ENCODE data around the gene PLCE1.

The PLCE1 gene

GRCh38 chr10:94018107-94018506 lies 24.4 kb downstream of the PLCE1 start:
- Histone ChIP-seq H3K27me3 (ENCODE audit: control insufficient read depth, insufficient read depth, low read length) (no peaks in the 10 kb centered on the region), H3K4me1 (ENCODE audit: control insufficient read depth, insufficient read depth, low read length) (peaks cover 9% of the 10 kb centered on the region), H3K36me3 (ENCODE audit: control insufficient read depth, insufficient read depth, low read length) (no peaks in the 10 kb centered on the region), H3K27ac (ENCODE audit: low read depth, low read length) (no peak overlapping the region), H3K9ac (ENCODE audit: low read length) (no peak overlapping the region), H3K4me3 (ENCODE audit: low read depth, low read length) (no peak overlapping the region), H3K9me3 (ENCODE audit: control insufficient read depth, insufficient read depth, low read depth, low read length) (no peaks in the 10 kb centered on the region)

GRCh38 chr10:94023906-94024305 lies 30.2 kb downstream of the PLCE1 start:
- Histone ChIP-seq H3K27me3 (ENCODE audit: control insufficient read depth, insufficient read depth, low read length) (no peaks in the 10 kb centered on the region), H3K27ac (ENCODE audit: low read depth, low read length) (no peak overlapping the region), H3K36me3 (ENCODE audit: control insufficient read depth, insufficient read depth, low read length) (no peaks in the 10 kb centered on the region), H3K4me1 (ENCODE audit: control insufficient read depth, insufficient read depth, low read length) (no peaks in the 10 kb centered on the region), H3K9me3 (ENCODE audit: control insufficient read depth, insufficient read depth, low read depth, low read length) (peaks cover 22% of the 10 kb centered on the region), H3K4me3 (ENCODE audit: low read depth, low read length) (no peak overlapping the region), H3K9ac (ENCODE audit: low read length) (no peak overlapping the region)

GRCh38 chr10:94024407-94024806 lies 30.7 kb downstream of the PLCE1 start:
- no peak overlapping the region for H3K4me3 ChIP-seq (ENCODE audit: low read depth, low read length)
- no peak overlapping the region for H3K9ac ChIP-seq (ENCODE audit: low read length)
- no peaks in the 10 kb centered on the region for H3K4me1 ChIP-seq (ENCODE audit: control insufficient read depth, insufficient read depth, low read length)
- no peaks in the 10 kb centered on the region for H3K36me3 ChIP-seq (ENCODE audit: control insufficient read depth, insufficient read depth, low read length)
- no peak overlapping the region for H3K27ac ChIP-seq (ENCODE audit: low read depth, low read length)
- no peaks in the 10 kb centered on the region for H3K27me3 ChIP-seq (ENCODE audit: control insufficient read depth, insufficient read depth, low read length)
- peaks cover 26% of the 10 kb centered on the region for H3K9me3 ChIP-seq (ENCODE audit: control insufficient read depth, insufficient read depth, low read depth, low read length)

- no peak overlapping the region for H3K4me3 ChIP-seq (ENCODE audit: low read depth, low read length)
- no peaks in the 10 kb centered on the region for H3K27me3 ChIP-seq (ENCODE audit: control insufficient read depth, insufficient read depth, low read length)
- H3K27ac ChIP-seq (ENCODE audit: low read depth, low read length), result no peak overlapping the region
Measured at GRCh38 chr10:94025806-94026205, 32.1 kb downstream of the PLCE1 start.

GRCh38 chr10:94027197-94027596 lies 33.5 kb downstream of the PLCE1 start:
- Histone ChIP-seq H3K36me3 (ENCODE audit: control insufficient read depth, insufficient read depth, low read length) (no peaks in the 10 kb centered on the region), H3K4me3 (ENCODE audit: low read depth, low read length) (no peak overlapping the region), H3K9me3 (ENCODE audit: control insufficient read depth, insufficient read depth, low read depth, low read length) (peaks cover 44% of the 10 kb centered on the region), H3K27ac (ENCODE audit: low read depth, low read length) (no peak overlapping the region), H3K27me3 (ENCODE audit: control insufficient read depth, insufficient read depth, low read length) (no peaks in the 10 kb centered on the region), H3K9ac (ENCODE audit: low read length) (no peak overlapping the region), H3K4me1 (ENCODE audit: control insufficient read depth, insufficient read depth, low read length) (no peaks in the 10 kb centered on the region)

More at GRCh38 chr10:94025806-94026205, 32.1 kb downstream of the PLCE1 start:
- no peaks in the 10 kb centered on the region for H3K36me3 ChIP-seq (ENCODE audit: control insufficient read depth, insufficient read depth, low read length)
- peaks cover 39% of the 10 kb centered on the region for H3K9me3 ChIP-seq (ENCODE audit: control insufficient read depth, insufficient read depth, low read depth, low read length)
- no peaks in the 10 kb centered on the region for H3K4me1 ChIP-seq (ENCODE audit: control insufficient read depth, insufficient read depth, low read length)
- no peak overlapping the region for H3K9ac ChIP-seq (ENCODE audit: low read length)

- H3K27me3 ChIP-seq (ENCODE audit: control insufficient read depth, insufficient read depth, low read length), result no peaks in the 10 kb centered on the region
- H3K9ac ChIP-seq (ENCODE audit: low read length), result no peak overlapping the region
- no peaks in the 10 kb centered on the region for H3K36me3 ChIP-seq (ENCODE audit: control insufficient read depth, insufficient read depth, low read length)
- no peaks in the 10 kb centered on the region for H3K4me1 ChIP-seq (ENCODE audit: control insufficient read depth, insufficient read depth, low read length)
- H3K9me3 ChIP-seq (ENCODE audit: control insufficient read depth, insufficient read depth, low read depth, low read length), result peaks cover 44% of the 10 kb centered on the region
- H3K4me3 ChIP-seq (ENCODE audit: low read depth, low read length), result no peak overlapping the region
- H3K27ac ChIP-seq (ENCODE audit: low read depth, low read length), result no peak overlapping the region
Measured at GRCh38 chr10:94029955-94030354, 36.2 kb downstream of the PLCE1 start.

GRCh38 chr10:94035982-94036765 lies 42.4 kb downstream of the PLCE1 start:
- Histone ChIP-seq H3K9ac (ENCODE audit: low read length) (no peak overlapping the region), H3K4me3 (ENCODE audit: low read depth, low read length) (no peak overlapping the region), H3K9me3 (ENCODE audit: control insufficient read depth, insufficient read depth, low read depth, low read length) (peaks cover 2% of the 10 kb centered on the region; the same call in 1 of the 2 replicates), H3K36me3 (ENCODE audit: control insufficient read depth, insufficient read depth, low read length) (no peaks in the 10 kb centered on the region), H3K27me3 (ENCODE audit: control insufficient read depth, insufficient read depth, low read length) (no peaks in the 10 kb centered on the region), H3K27ac (ENCODE audit: low read depth, low read length) (no peak overlapping the region), H3K4me1 (ENCODE audit: control insufficient read depth, insufficient read depth, low read length) (peaks cover 6% of the 10 kb centered on the region; the same call in 1 of the 2 replicates)

GRCh38 chr10:94036766-94037033 lies 43.0 kb downstream of the PLCE1 start:
- H3K4me3 ChIP-seq (ENCODE audit: low read depth, low read length), result no peak overlapping the region
- peaks cover 6% of the 10 kb centered on the region; the same call in 1 of the 2 replicates for H3K4me1 ChIP-seq (ENCODE audit: control insufficient read depth, insufficient read depth, low read length)
- H3K27me3 ChIP-seq (ENCODE audit: control insufficient read depth, insufficient read depth, low read length), result no peaks in the 10 kb centered on the region
- H3K36me3 ChIP-seq (ENCODE audit: control insufficient read depth, insufficient read depth, low read length), result no peaks in the 10 kb centered on the region
- H3K9me3 ChIP-seq (ENCODE audit: control insufficient read depth, insufficient read depth, low read depth, low read length), result no peaks in the 10 kb centered on the region
- no peak overlapping the region for H3K27ac ChIP-seq (ENCODE audit: low read depth, low read length)
- no peak overlapping the region for H3K9ac ChIP-seq (ENCODE audit: low read length)

GRCh38 chr10:94037286-94037685 lies 43.6 kb downstream of the PLCE1 start:
- Histone ChIP-seq H3K4me1 (ENCODE audit: control insufficient read depth, insufficient read depth, low read length) (peaks cover 6% of the 10 kb centered on the region; the same call in 1 of the 2 replicates), H3K27me3 (ENCODE audit: control insufficient read depth, insufficient read depth, low read length) (no peaks in the 10 kb centered on the region), H3K27ac (ENCODE audit: low read depth, low read length) (no peak overlapping the region), H3K36me3 (ENCODE audit: control insufficient read depth, insufficient read depth, low read length) (no peaks in the 10 kb centered on the region), H3K9me3 (ENCODE audit: control insufficient read depth, insufficient read depth, low read depth, low read length) (no peaks in the 10 kb centered on the region), H3K4me3 (ENCODE audit: low read depth, low read length) (no peak overlapping the region), H3K9ac (ENCODE audit: low read length) (no peak overlapping the region)

- H3K27ac ChIP-seq (ENCODE audit: low read depth, low read length), result no peak overlapping the region
- no peak overlapping the region for H3K9ac ChIP-seq (ENCODE audit: low read length)
- peaks cover 6% of the 10 kb centered on the region; the same call in 1 of the 2 replicates for H3K4me1 ChIP-seq (ENCODE audit: control insufficient read depth, insufficient read depth, low read length)
- no peak overlapping the region for H3K4me3 ChIP-seq (ENCODE audit: low read depth, low read length)
- H3K9me3 ChIP-seq (ENCODE audit: control insufficient read depth, insufficient read depth, low read depth, low read length), result no peaks in the 10 kb centered on the region
- H3K27me3 ChIP-seq (ENCODE audit: control insufficient read depth, insufficient read depth, low read length), result no peaks in the 10 kb centered on the region
- H3K36me3 ChIP-seq (ENCODE audit: control insufficient read depth, insufficient read depth, low read length), result no peaks in the 10 kb centered on the region
Measured at GRCh38 chr10:94038024-94038423, 44.3 kb downstream of the PLCE1 start.

- Histone ChIP-seq H3K9me3 (ENCODE audit: control insufficient read depth, insufficient read depth, low read depth, low read length) (no peaks in the 10 kb centered on the region), H3K4me1 (ENCODE audit: control insufficient read depth, insufficient read depth, low read length) (peaks cover 7% of the 10 kb centered on the region; the same call in 1 of the 2 replicates), H3K27ac (ENCODE audit: low read depth, low read length) (no peak overlapping the region), H3K4me3 (ENCODE audit: low read depth, low read length) (no peak overlapping the region), H3K9ac (ENCODE audit: low read length) (no peak overlapping the region), H3K27me3 (ENCODE audit: control insufficient read depth, insufficient read depth, low read length) (no peaks in the 10 kb centered on the region), H3K36me3 (ENCODE audit: control insufficient read depth, insufficient read depth, low read length) (no peaks in the 10 kb centered on the region)
Measured at GRCh38 chr10:94041206-94041605, 47.5 kb downstream of the PLCE1 start.
